Activated naive CD8-positive, alpha-beta T cell treated with anti-CD3 and anti-CD28 coated beads, Interleukin-2, amount 10 ng/mL, durations not matched to agents 7 days and 5 days (primary cell): ENCODE results near the gene TMEM218. TPM values are rescaled to one million over a fixed set of nuclear protein-coding genes. Genes with fewer than 3 reads are reported as not detected.

Source experiments
- ATAC-seq: fragments of 150-1000 bp; cut with Tn5 transposase; one replicate; pipeline ENCODE4 v1.10.0; 2021; ENCODE audit warnings: low read depth, moderate library complexity
- POLR2A ChIA-PET: fragments of 350-600 bp; sonication (Branson Sonifier 250); formaldehyde crosslinking; loops from one replicate; lab custom pipeline; 2021; ENCODE audit warnings: antibody characterized with exemption; lab: Charles Lee
- DNase-seq: peaks from one replicate; pipeline ENCODE4 v3.0.0; 2021
- H3K27ac Mint-ChIP-seq: one replicate; pipeline ENCODE4 v1.8.0; 2022; ENCODE audit warnings: mild to moderate bottlenecking, mixed read lengths
- H3K27me3 Mint-ChIP-seq: one replicate; pipeline ENCODE4 v1.8.0; 2022; ENCODE audit warnings: mild to moderate bottlenecking, moderate library complexity, mixed read lengths
- H3K36me3 Mint-ChIP-seq: one replicate; pipeline ENCODE4 v1.8.0; 2021; ENCODE audit warnings: mild to moderate bottlenecking, mixed read lengths
- H3K4me1 Mint-ChIP-seq: one replicate; pipeline ENCODE4 v1.8.0; 2021; ENCODE audit warnings: mixed read lengths
- H3K4me3 Mint-ChIP-seq: one replicate; pipeline ENCODE4 v1.8.0; 2022; ENCODE audit warnings: mild to moderate bottlenecking, moderate library complexity, mixed read lengths
- H3K9me3 Mint-ChIP-seq: one replicate; pipeline ENCODE4 v1.8.0; 2021; ENCODE audit warnings: mixed read lengths
- total RNA-seq, 2 experiments: library from RNA; stranded (reverse); gene quantifications; one replicate each; pipeline ENCODE4 v1.2.3, GENCODE V29; 2021

The TMEM218 gene
- total RNA-seq, 2 experiments from 2014 or later, result 13.1 to 14.3 TPM

GRCh38 chr11:125074511-125075241 is 36.8 kb downstream of the TMEM218 start:
- ATAC-seq (no peak), DNase-seq (no peak)
- Mint-ChIP-seq H3K27ac (no peak overlapping the region), H3K27me3 (peaks cover 2% of the 10 kb centered on the region), H3K9me3 (no peaks in the 10 kb centered on the region), H3K4me3 (no peak overlapping the region), H3K36me3 (no peaks in the 10 kb centered on the region), H3K4me1 (peaks cover 15% of the 10 kb centered on the region)
- POLR2A ChIA-PET, result no interaction called here

GRCh38 chr11:125073616-125074483 is 37.6 kb downstream of the TMEM218 start:
- no peak for ATAC-seq

GRCh38 chr11:125072961-125073590 is 38.4 kb downstream of the TMEM218 start:
- no peak for DNase-seq
- Mint-ChIP-seq H3K9me3 (no peaks in the 10 kb centered on the region), H3K27me3 (peaks cover 2% of the 10 kb centered on the region), H3K4me3 (no peak overlapping the region), H3K27ac (no peak overlapping the region), H3K36me3 (no peaks in the 10 kb centered on the region), H3K4me1 (peaks cover 15% of the 10 kb centered on the region)
- POLR2A ChIA-PET, result no interaction called here
- ATAC-seq, result no peak

More at GRCh38 chr11:125073616-125074483, 37.6 kb downstream of the TMEM218 start:
- Mint-ChIP-seq H3K9me3 (no peaks in the 10 kb centered on the region), H3K4me3 (no peak overlapping the region), H3K4me1 (peaks cover 15% of the 10 kb centered on the region), H3K27ac (no peak overlapping the region), H3K27me3 (peaks cover 2% of the 10 kb centered on the region), H3K36me3 (no peaks in the 10 kb centered on the region)
- POLR2A ChIA-PET, result no interaction called here
- DNase-seq, result no peak

GRCh38 chr11:125072218-125072960 is 39.0 kb downstream of the TMEM218 start:
- POLR2A ChIA-PET, result interaction anchor here (1.4 kb wide), 1 partner anchor 14 kb away, joined by 3 read pairs; no protein-coding TSS in a partner anchor
- H3K36me3 Mint-ChIP-seq, result no peaks in the 10 kb centered on the region
- peaks cover 2% of the 10 kb centered on the region for H3K27me3 Mint-ChIP-seq
- no peak overlapping the region for H3K4me3 Mint-ChIP-seq
- no peak for DNase-seq
- H3K4me1 Mint-ChIP-seq, result peaks cover 15% of the 10 kb centered on the region
- H3K9me3 Mint-ChIP-seq, result no peaks in the 10 kb centered on the region
- no peak overlapping the region for H3K27ac Mint-ChIP-seq
- no peak for ATAC-seq

- H3K4me3 Mint-ChIP-seq, result no peak overlapping the region
- no peak for DNase-seq
- H3K9me3 Mint-ChIP-seq, result no peaks in the 10 kb centered on the region
- POLR2A ChIA-PET, result interaction anchor here (1.4 kb wide), 1 partner anchor 14 kb away, joined by 3 read pairs; no protein-coding TSS in a partner anchor
- ATAC-seq, result no peak
- H3K27ac Mint-ChIP-seq, result no peak overlapping the region
- peaks cover 5% of the 10 kb centered on the region for H3K27me3 Mint-ChIP-seq
- peaks cover 15% of the 10 kb centered on the region for H3K4me1 Mint-ChIP-seq
- H3K36me3 Mint-ChIP-seq, result no peaks in the 10 kb centered on the region
These were observed 39.6 kb downstream of the TMEM218 start for GRCh38 chr11:125071846-125072217.

- no peak for DNase-seq
- Mint-ChIP-seq H3K27ac (peak overlapping the region; percentile 64), H3K27me3 (peaks cover 5% of the 10 kb centered on the region), H3K4me1 (peaks cover 15% of the 10 kb centered on the region), H3K9me3 (no peaks in the 10 kb centered on the region), H3K4me3 (peak overlapping the region; percentile 7), H3K36me3 (no peaks in the 10 kb centered on the region)
- no peak for ATAC-seq
- POLR2A ChIA-PET, result interaction anchor here (1.4 kb wide), 1 partner anchor 15 kb away, joined by 3 read pairs; no protein-coding TSS in a partner anchor
These were observed 40.0 kb downstream of the TMEM218 start for GRCh38 chr11:125071435-125071834.

GRCh38 chr11:125070699-125071254 is 40.6 kb downstream of the TMEM218 start:
- POLR2A ChIA-PET, result interaction anchor here (1.0 kb wide), 1 partner anchor 40 kb away, joined by 3 read pairs; the partner anchor contains the start of gene TMEM218
- peaks cover 15% of the 10 kb centered on the region for H3K4me1 Mint-ChIP-seq
- ATAC-seq, result peak; percentile 84
- peak overlapping the region; percentile 25 for H3K4me3 Mint-ChIP-seq
- H3K27me3 Mint-ChIP-seq, result peaks cover 5% of the 10 kb centered on the region
- H3K27ac Mint-ChIP-seq, result peak overlapping the region; percentile 64
- DNase-seq, result no peak
- H3K9me3 Mint-ChIP-seq, result no peaks in the 10 kb centered on the region
- no peaks in the 10 kb centered on the region for H3K36me3 Mint-ChIP-seq

- peaks cover 12% of the 10 kb centered on the region for H3K27me3 Mint-ChIP-seq
- H3K4me3 Mint-ChIP-seq, result no peak overlapping the region
- no peaks in the 10 kb centered on the region for H3K36me3 Mint-ChIP-seq
- POLR2A ChIA-PET, result interaction anchor here (1.0 kb wide), 1 partner anchor 41 kb away, joined by 3 read pairs; the partner anchor contains the start of gene TMEM218
- no peak overlapping the region for H3K27ac Mint-ChIP-seq
- DNase-seq, result no peak
- H3K9me3 Mint-ChIP-seq, result no peaks in the 10 kb centered on the region
- no peak for ATAC-seq
- peaks cover 15% of the 10 kb centered on the region for H3K4me1 Mint-ChIP-seq
These were observed 41.6 kb downstream of the TMEM218 start for GRCh38 chr11:125069796-125070195.

- ATAC-seq (no peak), DNase-seq (no peak)
- Mint-ChIP-seq H3K36me3 (no peaks in the 10 kb centered on the region), H3K27ac (no peak overlapping the region), H3K27me3 (peaks cover 20% of the 10 kb centered on the region), H3K9me3 (no peaks in the 10 kb centered on the region), H3K4me1 (peaks cover 15% of the 10 kb centered on the region), H3K4me3 (no peak overlapping the region)
- POLR2A ChIA-PET, result no interaction called here
These were observed 42.4 kb downstream of the TMEM218 start for GRCh38 chr11:125069008-125069407.

- POLR2A ChIA-PET, result no interaction called here
- Mint-ChIP-seq H3K27ac (no peak overlapping the region), H3K4me1 (peaks cover 15% of the 10 kb centered on the region), H3K9me3 (no peaks in the 10 kb centered on the region), H3K27me3 (peaks cover 25% of the 10 kb centered on the region), H3K4me3 (no peak overlapping the region), H3K36me3 (no peaks in the 10 kb centered on the region)
- no peak for DNase-seq
- no peak for ATAC-seq
These were observed 43.1 kb downstream of the TMEM218 start for GRCh38 chr11:125068368-125068767.

GRCh38 chr11:125064070-125064469 is 47.4 kb downstream of the TMEM218 start:
- H3K27me3 Mint-ChIP-seq, result peaks cover 40% of the 10 kb centered on the region
- H3K4me1 Mint-ChIP-seq, result peaks cover 6% of the 10 kb centered on the region
- H3K4me3 Mint-ChIP-seq, result peak overlapping the region; percentile 61
- no peaks in the 10 kb centered on the region for H3K36me3 Mint-ChIP-seq
- H3K9me3 Mint-ChIP-seq, result no peaks in the 10 kb centered on the region
- POLR2A ChIA-PET, result interaction anchor here (1.3 kb wide), 1 partner anchor 47 kb away, joined by 3 read pairs; no protein-coding TSS in a partner anchor
- DNase-seq (no peak), ATAC-seq (no peak)
- H3K27ac Mint-ChIP-seq, result no peak overlapping the region

GRCh38 chr11:125063429-125064043 is 47.9 kb downstream of the TMEM218 start:
- H3K27me3 Mint-ChIP-seq, result peaks cover 40% of the 10 kb centered on the region
- peak; percentile 28 for ATAC-seq
- H3K4me3 Mint-ChIP-seq, result peak overlapping the region; percentile 61
- H3K9me3 Mint-ChIP-seq, result no peaks in the 10 kb centered on the region
- peak; percentile 38 for DNase-seq
- H3K36me3 Mint-ChIP-seq, result no peaks in the 10 kb centered on the region
- H3K27ac Mint-ChIP-seq, result no peak overlapping the region
- POLR2A ChIA-PET, result interaction anchor here (0.7 to 1.3 kb wide), 4 partner anchors 10 to 47 kb away, joined by 3 read pairs; no protein-coding TSS in a partner anchor
- H3K4me1 Mint-ChIP-seq, result peaks cover 6% of the 10 kb centered on the region
